ENCODE data around the gene EZH2. TPM values are rescaled to one million over a fixed set of nuclear protein-coding genes. Genes with fewer than 3 reads are reported as not detected.

EZH2 gene
- total RNA-seq, 4 donors from 2014 or later = 6.8 to 22.4 (median 8.2) TPM

DNA sequence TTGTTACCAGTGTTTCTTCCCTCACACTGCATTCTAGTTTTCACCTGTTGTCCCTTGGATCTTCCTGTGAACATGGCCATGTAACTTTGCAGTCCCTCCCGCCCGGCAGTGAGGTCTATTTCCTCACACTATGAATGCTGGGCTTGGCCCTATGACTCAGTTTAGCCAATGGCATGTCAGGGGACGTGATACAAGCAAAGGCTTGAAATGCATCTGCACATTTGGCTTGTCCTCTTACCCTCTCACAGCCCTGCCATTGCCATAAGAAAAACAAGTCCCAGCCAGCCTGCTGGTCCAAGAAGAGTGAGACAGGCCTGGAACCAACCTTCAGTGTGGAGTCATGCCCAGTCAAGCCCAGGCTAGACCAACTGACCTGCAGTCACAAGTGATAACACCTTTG lies 17.1 kb upstream of the EZH2 start:
- no peak for DNase-seq (ENCODE audit: low spot score in 2 of 2)
- H3K4me3 ChIP-seq = no peak overlapping the region
- H3K27me3 ChIP-seq = peaks cover 3% of the 10 kb centered on the region
- 56% methylated on average over 3 of the region's 3 CpGs for WGBS
- no peaks in the 10 kb centered on the region for H3K36me3 ChIP-seq
- TF ChIP-seq EP300 (IDR thresholded peaks at IDR 0.05) (no peak), POLR2A (IDR thresholded peaks at IDR 0.05) (no peak), POLR2AphosphoS5 (IDR thresholded peaks at IDR 0.05) (no peak)
- TF ChIP-seq, protein P1, sequence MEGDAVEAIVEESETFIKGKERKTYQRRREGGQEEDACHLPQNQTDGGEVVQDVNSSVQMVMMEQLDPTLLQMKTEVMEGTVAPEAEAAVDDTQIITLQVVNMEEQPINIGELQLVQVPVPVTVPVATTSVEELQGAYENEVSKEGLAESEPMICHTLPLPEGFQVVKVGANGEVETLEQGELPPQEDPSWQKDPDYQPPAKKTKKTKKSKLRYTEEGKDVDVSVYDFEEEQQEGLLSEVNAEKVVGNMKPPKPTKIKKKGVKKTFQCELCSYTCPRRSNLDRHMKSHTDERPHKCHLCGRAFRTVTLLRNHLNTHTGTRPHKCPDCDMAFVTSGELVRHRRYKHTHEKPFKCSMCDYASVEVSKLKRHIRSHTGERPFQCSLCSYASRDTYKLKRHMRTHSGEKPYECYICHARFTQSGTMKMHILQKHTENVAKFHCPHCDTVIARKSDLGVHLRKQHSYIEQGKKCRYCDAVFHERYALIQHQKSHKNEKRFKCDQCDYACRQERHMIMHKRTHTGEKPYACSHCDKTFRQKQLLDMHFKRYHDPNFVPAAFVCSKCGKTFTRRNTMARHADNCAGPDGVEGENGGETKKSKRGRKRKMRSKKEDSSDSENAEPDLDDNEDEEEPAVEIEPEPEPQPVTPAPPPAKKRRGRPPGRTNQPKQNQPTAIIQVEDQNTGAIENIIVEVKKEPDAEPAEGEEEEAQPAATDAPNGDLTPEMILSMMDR (IDR thresholded peaks at IDR 0.05) = no peak
- no peaks in the 10 kb centered on the region for H3K9me3 ChIP-seq
- H3K4me1 ChIP-seq = no peaks in the 10 kb centered on the region
- H3K27ac ChIP-seq = no peak overlapping the region

DNA sequence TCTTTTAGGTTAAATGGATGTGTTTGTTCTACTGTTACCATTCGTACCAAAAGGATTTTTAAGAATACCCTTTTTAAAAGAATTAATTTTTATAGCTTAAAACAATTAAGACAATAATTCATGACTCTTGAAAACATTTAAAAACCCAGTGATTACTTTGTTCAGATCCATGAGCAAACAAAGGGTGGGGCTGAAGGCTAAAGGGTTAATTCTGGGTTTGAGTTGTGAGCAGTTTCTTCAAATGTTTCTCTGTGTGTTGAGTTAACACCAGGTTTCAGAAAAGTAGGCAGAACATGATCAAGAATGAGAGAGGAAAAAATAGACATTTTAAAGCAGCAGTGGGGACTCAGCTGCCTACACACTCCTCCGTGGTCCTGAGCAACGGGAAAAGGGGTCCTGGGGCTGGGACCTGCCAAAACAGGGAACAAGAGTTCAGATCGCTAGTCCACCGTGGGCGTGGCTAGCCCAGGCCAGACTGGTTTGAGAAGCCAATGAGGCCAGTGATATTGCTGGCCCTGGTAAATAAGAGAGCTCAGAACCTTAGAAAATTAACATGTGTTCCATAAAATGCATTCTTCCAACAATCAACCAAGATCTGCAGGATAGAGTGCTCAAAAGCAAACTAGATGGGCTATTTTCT lies 14.9 kb upstream of the EZH2 start:
- WGBS = 44% methylated on average over 6 of the region's 6 CpGs
- no peak for DNase-seq (ENCODE audit: low spot score in 2 of 2)
- Histone ChIP-seq H3K9me3 (no peaks in the 10 kb centered on the region), H3K4me1 (no peaks in the 10 kb centered on the region), H3K27ac (no peak overlapping the region), H3K27me3 (peaks cover 3% of the 10 kb centered on the region), H3K36me3 (no peaks in the 10 kb centered on the region), H3K4me3 (no peak overlapping the region)
- TF ChIP-seq EP300 (IDR thresholded peaks at IDR 0.05) (no peak), POLR2AphosphoS5 (IDR thresholded peaks at IDR 0.05) (no peak), POLR2A (IDR thresholded peaks at IDR 0.05) (no peak)
- TF ChIP-seq, protein P1 (IDR thresholded peaks at IDR 0.05) = no peak

DNA sequence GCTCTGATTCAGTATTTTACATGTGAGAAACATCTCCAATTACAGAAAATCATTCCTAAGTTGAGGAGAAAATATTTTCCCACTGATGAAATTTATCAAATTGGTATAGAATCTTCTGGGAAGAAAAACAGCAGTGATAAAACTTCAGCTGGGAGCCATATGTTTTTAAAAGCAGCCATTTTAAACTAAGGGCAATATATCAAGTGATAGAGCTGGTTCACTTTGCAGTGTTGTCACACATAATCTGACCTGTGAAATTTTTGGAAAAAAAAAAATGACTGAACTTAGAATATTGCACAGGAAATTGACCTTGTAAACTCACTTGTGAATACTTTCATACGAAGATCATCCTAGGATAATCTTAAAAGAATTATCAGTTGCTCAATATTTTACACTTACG lies 10.5 kb upstream of the EZH2 start:
- WGBS = 66% methylated on average over 2 of the region's 2 CpGs
- no peak for TF ChIP-seq POLR2AphosphoS5 (IDR thresholded peaks at IDR 0.05)
- TF ChIP-seq, protein P1 (IDR thresholded peaks at IDR 0.05) = no peak
- TF ChIP-seq POLR2A (IDR thresholded peaks at IDR 0.05) = no peak
- TF ChIP-seq EP300 (IDR thresholded peaks at IDR 0.05) = no peak
- Histone ChIP-seq H3K9me3 (no peaks in the 10 kb centered on the region), H3K27me3 (peaks cover 3% of the 10 kb centered on the region), H3K4me1 (no peaks in the 10 kb centered on the region), H3K27ac (no peak overlapping the region), H3K4me3 (no peak overlapping the region), H3K36me3 (no peaks in the 10 kb centered on the region)
- no peak for DNase-seq (ENCODE audit: low spot score in 2 of 2)

DNA sequence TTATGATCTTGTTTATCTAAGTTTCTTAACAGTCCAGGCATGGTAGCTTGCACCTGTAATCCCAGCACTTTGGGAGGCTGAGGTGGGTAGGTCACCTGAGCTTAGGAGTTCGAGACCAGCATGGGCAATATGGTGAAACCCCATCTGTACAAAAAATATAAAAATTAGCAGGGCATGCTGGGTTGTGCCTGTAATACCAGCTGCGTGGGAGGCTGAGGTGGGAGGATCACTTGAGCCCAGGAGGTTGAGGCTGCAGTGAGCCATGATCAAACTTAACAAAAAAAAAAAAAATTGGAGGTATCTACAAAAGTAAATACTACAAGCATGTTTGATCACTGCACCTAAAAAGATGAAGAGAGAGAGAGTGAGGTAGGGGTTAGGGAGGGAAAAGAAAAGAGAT lies 9.0 kb upstream of the EZH2 start:
- Histone ChIP-seq H3K4me1 (no peaks in the 10 kb centered on the region), H3K4me3 (no peak overlapping the region), H3K36me3 (no peaks in the 10 kb centered on the region), H3K27me3 (peaks cover 3% of the 10 kb centered on the region), H3K27ac (no peak overlapping the region), H3K9me3 (no peaks in the 10 kb centered on the region)
- no peak for DNase-seq (ENCODE audit: low spot score in 2 of 2)
- no peak for TF ChIP-seq POLR2A (IDR thresholded peaks at IDR 0.05)
- TF ChIP-seq, protein P1 (IDR thresholded peaks at IDR 0.05) = no peak
- no peak for TF ChIP-seq EP300 (IDR thresholded peaks at IDR 0.05)
- no peak for TF ChIP-seq POLR2AphosphoS5 (IDR thresholded peaks at IDR 0.05)
- 84% methylated on average over 2 of the region's 2 CpGs for WGBS

DNA sequence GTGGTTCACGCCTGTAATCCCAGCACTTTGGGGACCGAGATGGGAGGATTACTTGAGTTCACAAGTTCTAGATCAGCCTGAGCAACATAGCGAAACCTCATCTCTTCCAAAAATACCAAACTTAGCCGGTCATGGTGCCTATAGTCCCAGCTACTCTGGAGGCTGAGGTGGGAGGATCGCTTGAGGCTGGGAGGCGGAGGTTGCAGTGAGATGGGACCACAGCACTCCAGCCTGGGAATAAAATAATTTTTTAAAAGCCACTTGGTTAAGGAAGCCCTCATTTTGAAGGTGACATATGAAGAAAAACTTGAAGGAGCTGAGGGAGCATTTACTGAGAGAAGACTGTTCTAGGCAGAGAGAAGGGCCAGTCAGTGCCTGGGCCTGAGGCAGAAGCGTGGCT lies 4.2 kb upstream of the EZH2 start:
- no peaks in the 10 kb centered on the region for H3K27me3 ChIP-seq
- no peaks in the 10 kb centered on the region for H3K9me3 ChIP-seq
- TF ChIP-seq POLR2AphosphoS5 (IDR thresholded peaks at IDR 0.05) (no peak), EP300 (IDR thresholded peaks at IDR 0.05) (no peak), POLR2A (IDR thresholded peaks at IDR 0.05) (no peak)
- TF ChIP-seq, protein P1 (IDR thresholded peaks at IDR 0.05) = no peak
- no peak overlapping the region for H3K27ac ChIP-seq
- H3K4me3 ChIP-seq = no peak overlapping the region
- DNase-seq (ENCODE audit: low spot score in 2 of 2) = no peak
- H3K36me3 ChIP-seq = no peaks in the 10 kb centered on the region
- peaks cover 5% of the 10 kb centered on the region for H3K4me1 ChIP-seq
- WGBS = 94% methylated on average over 7 of the region's 7 CpGs
